ENCODE data around the gene CRNKL1.
A peak's percentile ranks its signal among the peaks of the same experiment; 100 is the strongest.

The CRNKL1 gene

DNA sequence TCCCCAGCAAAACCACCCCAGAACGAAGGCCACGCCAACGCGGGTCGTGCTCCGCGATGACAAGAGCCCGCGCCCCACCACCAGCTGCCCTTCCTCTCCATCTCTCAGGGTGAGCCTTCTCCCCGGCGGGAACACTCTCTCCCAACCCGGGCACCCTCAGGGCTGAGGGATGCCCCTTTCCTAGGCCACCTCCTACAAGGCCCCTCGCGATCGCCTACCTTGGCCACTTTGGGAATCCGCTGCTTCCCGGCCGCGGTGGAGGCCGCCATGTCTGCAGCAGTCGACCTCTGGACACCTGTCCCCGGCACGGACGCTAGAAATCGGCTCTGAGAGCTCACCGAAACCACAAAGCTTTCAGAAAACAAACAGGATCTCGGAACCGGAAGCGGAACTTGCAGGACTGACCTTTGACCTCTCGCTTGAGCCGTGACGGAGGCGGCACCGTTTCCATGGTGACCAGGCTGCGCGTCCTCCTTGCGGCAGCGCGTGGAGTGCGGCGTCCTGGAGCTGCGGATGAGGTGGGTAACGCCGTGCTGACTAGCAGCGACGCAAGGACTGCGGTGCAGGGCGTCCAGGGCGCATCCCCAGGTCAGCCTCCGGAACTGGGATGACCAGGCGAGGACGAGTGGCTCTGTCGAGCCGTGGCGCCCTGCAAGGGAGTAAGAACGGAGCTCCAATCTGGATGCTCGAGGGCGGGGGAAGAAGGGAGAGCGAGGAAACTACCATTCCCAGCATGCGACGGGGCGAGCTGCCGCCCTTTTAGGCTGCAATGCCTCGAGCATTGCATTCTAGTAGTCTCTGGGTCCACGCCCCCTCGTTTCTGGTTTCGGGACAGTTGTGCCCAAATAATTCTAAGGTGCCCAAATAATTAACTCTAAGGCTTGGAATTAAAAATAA is at the start of gene CRNKL1, which contains the start of gene CFAP61:
CRNKL1 (minus strand) TSS at position 393 of the 897 bp plus-strand sequence; CDS start at position 269, 124 bp downstream.
CFAP61 (plus strand) TSS at position 459 of the 897 bp plus-strand sequence. CDS start 4,122 bp downstream, outside the sequence.
- Mint-ChIP-seq H3K4me3 (peak within 1 kb of the TSS; percentile 99), H3K4me1 (ENCODE audit: low read depth) (peaks cover 27% of the 10 kb centered on the region), H3K27ac (peak within 1 kb of the TSS; percentile 98), H3K9me3 (no peaks in the 10 kb centered on the region), H3K27me3 (peaks cover 7% of the 10 kb centered on the region), H3K36me3 (ENCODE audit: low read depth) (peaks cover 47% of the 10 kb centered on the region)
- peak; percentile 98 for DNase-seq

DNA sequence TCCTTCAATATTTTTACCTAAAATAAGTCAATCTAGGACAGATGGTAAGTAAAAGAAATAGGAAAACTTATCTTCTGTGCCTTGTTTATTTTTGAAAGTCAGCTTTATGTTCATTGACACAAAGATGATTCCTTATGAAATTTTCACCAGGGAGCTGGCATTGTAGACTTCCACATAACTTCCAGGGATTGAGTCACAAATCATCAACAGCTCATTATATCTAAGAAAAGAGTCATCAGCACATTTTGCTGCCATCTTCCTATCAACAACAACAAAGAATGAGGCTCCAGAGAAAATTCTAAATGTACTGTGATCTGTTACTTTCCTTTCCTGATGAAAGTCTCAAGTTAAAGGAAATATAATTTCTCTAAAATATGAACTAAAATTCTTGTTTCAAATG is 48.6 kb upstream of the CRNKL1 start:
- H3K4me3 Mint-ChIP-seq = no peak overlapping the region
- H3K27me3 Mint-ChIP-seq = peaks cover 10% of the 10 kb centered on the region
- H3K36me3 Mint-ChIP-seq (ENCODE audit: low read depth) = no peaks in the 10 kb centered on the region
- no peak overlapping the region for H3K27ac Mint-ChIP-seq
- no peaks in the 10 kb centered on the region for H3K4me1 Mint-ChIP-seq (ENCODE audit: low read depth)
- H3K9me3 Mint-ChIP-seq = no peaks in the 10 kb centered on the region
- DNase-seq = no peak

DNA sequence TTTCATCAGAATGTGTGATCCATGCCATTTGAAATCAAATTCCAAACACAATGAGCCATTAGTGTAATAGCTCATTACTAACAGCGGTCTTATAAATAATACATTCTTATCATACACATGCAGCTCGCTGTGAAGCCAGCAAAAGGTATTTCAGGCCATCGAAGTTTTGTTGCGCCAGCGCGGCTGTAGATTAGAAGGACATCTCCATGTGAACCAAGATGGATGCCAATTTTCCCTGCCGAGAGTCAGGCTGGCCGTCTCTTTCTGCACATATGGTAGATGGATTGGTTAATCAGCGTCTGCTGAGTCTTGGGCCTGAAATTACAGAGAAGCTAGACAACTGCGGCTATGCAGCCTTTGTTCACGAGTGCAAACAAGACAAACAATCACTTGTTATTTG is 44.2 kb upstream of the CRNKL1 start:
- H3K4me1 Mint-ChIP-seq (ENCODE audit: low read depth) = no peaks in the 10 kb centered on the region
- H3K9me3 Mint-ChIP-seq = no peaks in the 10 kb centered on the region
- H3K36me3 Mint-ChIP-seq (ENCODE audit: low read depth) = no peaks in the 10 kb centered on the region
- no peak overlapping the region for H3K4me3 Mint-ChIP-seq
- no peak for DNase-seq
- H3K27me3 Mint-ChIP-seq = peaks cover 22% of the 10 kb centered on the region
- H3K27ac Mint-ChIP-seq = no peak overlapping the region

- Mint-ChIP-seq H3K36me3 (ENCODE audit: low read depth) (no peaks in the 10 kb centered on the region), H3K27me3 (peaks cover 22% of the 10 kb centered on the region), H3K4me3 (no peak overlapping the region), H3K9me3 (no peaks in the 10 kb centered on the region), H3K4me1 (ENCODE audit: low read depth) (no peaks in the 10 kb centered on the region), H3K27ac (no peak overlapping the region)
- no peak for DNase-seq
Measured at GRCh38 chr20:20095114-20095872, 43.0 kb upstream of the CRNKL1 start.

GRCh38 chr20:20094410-20094809 is 42.1 kb upstream of the CRNKL1 start:
- H3K4me3 Mint-ChIP-seq = no peak overlapping the region
- DNase-seq = no peak
- H3K9me3 Mint-ChIP-seq = no peaks in the 10 kb centered on the region
- peaks cover 22% of the 10 kb centered on the region for H3K27me3 Mint-ChIP-seq
- no peaks in the 10 kb centered on the region for H3K36me3 Mint-ChIP-seq (ENCODE audit: low read depth)
- H3K4me1 Mint-ChIP-seq (ENCODE audit: low read depth) = no peaks in the 10 kb centered on the region
- no peak overlapping the region for H3K27ac Mint-ChIP-seq

DNA sequence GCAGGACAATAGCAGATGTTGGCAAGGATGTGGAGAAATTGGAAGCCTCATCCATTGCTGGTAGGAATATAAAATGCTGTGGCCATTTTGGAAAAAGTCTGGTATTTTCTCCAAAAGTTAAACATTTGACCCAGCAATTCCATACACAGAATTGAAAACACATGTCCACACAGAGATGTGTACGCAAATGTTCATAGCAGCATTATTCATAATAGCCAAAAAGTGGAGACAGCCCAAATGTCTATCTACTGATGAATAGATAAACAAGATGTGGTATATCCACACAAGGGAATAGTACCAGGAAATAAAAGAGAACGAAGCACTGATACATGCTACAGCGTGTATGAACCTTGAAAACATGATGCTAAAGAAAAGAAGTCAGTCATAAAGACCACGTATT is 40.6 kb upstream of the CRNKL1 start:
- no peak for DNase-seq
- H3K36me3 Mint-ChIP-seq (ENCODE audit: low read depth) = no peaks in the 10 kb centered on the region
- H3K27me3 Mint-ChIP-seq = peaks cover 17% of the 10 kb centered on the region
- H3K9me3 Mint-ChIP-seq = no peaks in the 10 kb centered on the region
- no peak overlapping the region for H3K27ac Mint-ChIP-seq
- H3K4me3 Mint-ChIP-seq = no peak overlapping the region
- H3K4me1 Mint-ChIP-seq (ENCODE audit: low read depth) = no peaks in the 10 kb centered on the region

DNA sequence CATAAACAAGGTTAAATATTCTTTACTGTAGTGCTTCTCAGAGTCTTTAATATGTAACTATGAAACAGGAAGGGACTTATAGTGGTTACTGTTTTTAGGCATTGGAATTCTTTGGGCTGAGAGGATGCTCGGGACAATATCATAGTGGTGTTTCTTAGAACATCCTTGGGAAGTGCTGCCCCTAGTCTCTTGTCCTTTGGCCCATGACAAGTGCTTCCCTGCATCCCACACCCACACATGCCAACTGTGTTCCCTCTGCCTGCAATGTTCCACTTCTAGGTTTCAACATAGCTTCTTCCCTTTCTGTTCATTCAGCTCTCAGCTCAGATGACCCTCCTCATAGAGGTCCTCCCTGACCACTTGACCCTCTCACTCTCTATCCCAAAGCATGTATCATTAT is 37.7 kb upstream of the CRNKL1 start:
- no peak for DNase-seq

GRCh38 chr20:20089018-20089417 is 36.8 kb upstream of the CRNKL1 start:
- Mint-ChIP-seq H3K4me3 (no peak overlapping the region), H3K27me3 (peaks cover 5% of the 10 kb centered on the region), H3K4me1 (ENCODE audit: low read depth) (peaks cover 6% of the 10 kb centered on the region), H3K27ac (no peak overlapping the region), H3K36me3 (ENCODE audit: low read depth) (no peaks in the 10 kb centered on the region), H3K9me3 (no peaks in the 10 kb centered on the region)
- no peak for DNase-seq

More for the DNA sequence above, 37.7 kb upstream of the CRNKL1 start:
- Mint-ChIP-seq H3K27ac (no peak overlapping the region), H3K27me3 (peaks cover 8% of the 10 kb centered on the region), H3K9me3 (no peaks in the 10 kb centered on the region), H3K4me1 (ENCODE audit: low read depth) (no peaks in the 10 kb centered on the region), H3K4me3 (no peak overlapping the region), H3K36me3 (ENCODE audit: low read depth) (no peaks in the 10 kb centered on the region)

GRCh38 chr20:20085812-20086211 is 33.5 kb upstream of the CRNKL1 start:
- Mint-ChIP-seq H3K9me3 (no peaks in the 10 kb centered on the region), H3K36me3 (ENCODE audit: low read depth) (no peaks in the 10 kb centered on the region), H3K27ac (no peak overlapping the region), H3K27me3 (peaks cover 16% of the 10 kb centered on the region), H3K4me1 (ENCODE audit: low read depth) (peaks cover 8% of the 10 kb centered on the region), H3K4me3 (no peak overlapping the region)
- DNase-seq = no peak

DNA sequence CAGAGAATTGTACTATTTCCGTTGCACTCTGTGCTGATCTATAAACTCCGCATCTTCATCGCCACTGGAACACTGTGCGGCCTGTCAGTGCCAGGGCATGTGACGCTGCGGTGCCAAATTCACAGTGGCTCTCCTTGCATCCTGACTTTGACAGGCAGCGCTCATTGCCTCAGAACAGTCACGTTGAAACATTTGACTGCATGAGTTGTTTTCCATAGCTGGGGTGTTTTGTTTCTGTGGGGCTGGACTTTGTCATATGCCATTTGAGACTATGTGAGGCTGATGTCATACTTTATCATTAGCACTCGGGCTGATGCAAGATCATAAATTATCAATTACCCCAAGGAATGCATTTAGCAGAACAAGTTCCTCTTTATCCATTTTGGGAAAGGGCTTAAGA is 32.8 kb upstream of the CRNKL1 start:
- H3K4me1 Mint-ChIP-seq (ENCODE audit: low read depth) = peaks cover 8% of the 10 kb centered on the region
- H3K36me3 Mint-ChIP-seq (ENCODE audit: low read depth) = no peaks in the 10 kb centered on the region
- no peak overlapping the region for H3K4me3 Mint-ChIP-seq
- H3K9me3 Mint-ChIP-seq = no peaks in the 10 kb centered on the region
- H3K27ac Mint-ChIP-seq = no peak overlapping the region
- no peak for DNase-seq
- H3K27me3 Mint-ChIP-seq = peaks cover 19% of the 10 kb centered on the region

DNA sequence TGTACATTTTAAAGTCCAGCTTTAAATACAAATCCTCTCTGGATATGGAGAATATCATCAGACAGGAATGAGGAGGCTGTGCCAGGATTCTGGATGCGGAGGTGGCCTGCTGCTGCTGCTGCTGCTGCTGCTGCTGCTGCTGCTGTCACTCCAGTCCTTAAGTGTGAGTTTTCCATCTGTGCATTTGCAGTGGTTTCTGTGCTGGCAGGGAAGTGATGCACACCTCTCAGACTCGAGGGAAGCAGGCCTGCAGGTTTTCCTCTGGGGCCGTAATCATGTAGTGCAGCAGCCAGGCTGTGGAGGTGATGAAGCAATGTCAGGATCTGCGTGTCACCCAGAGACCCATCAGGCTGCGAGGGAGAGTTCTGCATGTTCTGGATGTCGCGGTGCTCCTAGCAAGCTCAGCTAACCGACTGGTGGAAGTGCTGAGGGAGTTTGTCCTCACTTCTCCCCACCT is 32.1 kb upstream of the CRNKL1 start:
- Mint-ChIP-seq H3K4me1 (ENCODE audit: low read depth) (peaks cover 8% of the 10 kb centered on the region), H3K4me3 (no peak overlapping the region), H3K27ac (no peak overlapping the region), H3K36me3 (ENCODE audit: low read depth) (no peaks in the 10 kb centered on the region), H3K9me3 (no peaks in the 10 kb centered on the region), H3K27me3 (peaks cover 19% of the 10 kb centered on the region)
- no peak for DNase-seq

DNA sequence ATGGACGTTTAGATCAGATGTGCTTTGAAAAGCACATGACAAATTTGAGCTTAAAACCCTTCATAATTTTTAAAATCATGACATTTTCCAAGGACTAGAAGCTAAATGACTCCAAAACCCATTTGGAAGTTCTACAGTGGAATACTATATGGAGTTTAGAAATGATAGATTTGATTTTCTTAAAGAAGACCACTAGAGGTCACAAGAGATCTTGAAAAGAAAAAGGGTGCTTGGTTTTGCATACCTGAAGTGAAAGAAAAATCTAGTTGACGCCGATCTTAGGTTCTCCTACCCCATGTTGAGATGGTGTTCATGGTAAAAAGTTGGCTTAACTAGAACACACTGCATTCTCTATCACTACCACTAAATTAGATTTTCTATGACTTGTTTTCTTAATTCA is 31.5 kb upstream of the CRNKL1 start:
- H3K9me3 Mint-ChIP-seq = no peaks in the 10 kb centered on the region
- H3K4me3 Mint-ChIP-seq = peak overlapping the region; percentile 42
- DNase-seq = no peak
- H3K4me1 Mint-ChIP-seq (ENCODE audit: low read depth) = peaks cover 8% of the 10 kb centered on the region
- no peak overlapping the region for H3K27ac Mint-ChIP-seq
- H3K27me3 Mint-ChIP-seq = peaks cover 23% of the 10 kb centered on the region
- no peaks in the 10 kb centered on the region for H3K36me3 Mint-ChIP-seq (ENCODE audit: low read depth)

DNA sequence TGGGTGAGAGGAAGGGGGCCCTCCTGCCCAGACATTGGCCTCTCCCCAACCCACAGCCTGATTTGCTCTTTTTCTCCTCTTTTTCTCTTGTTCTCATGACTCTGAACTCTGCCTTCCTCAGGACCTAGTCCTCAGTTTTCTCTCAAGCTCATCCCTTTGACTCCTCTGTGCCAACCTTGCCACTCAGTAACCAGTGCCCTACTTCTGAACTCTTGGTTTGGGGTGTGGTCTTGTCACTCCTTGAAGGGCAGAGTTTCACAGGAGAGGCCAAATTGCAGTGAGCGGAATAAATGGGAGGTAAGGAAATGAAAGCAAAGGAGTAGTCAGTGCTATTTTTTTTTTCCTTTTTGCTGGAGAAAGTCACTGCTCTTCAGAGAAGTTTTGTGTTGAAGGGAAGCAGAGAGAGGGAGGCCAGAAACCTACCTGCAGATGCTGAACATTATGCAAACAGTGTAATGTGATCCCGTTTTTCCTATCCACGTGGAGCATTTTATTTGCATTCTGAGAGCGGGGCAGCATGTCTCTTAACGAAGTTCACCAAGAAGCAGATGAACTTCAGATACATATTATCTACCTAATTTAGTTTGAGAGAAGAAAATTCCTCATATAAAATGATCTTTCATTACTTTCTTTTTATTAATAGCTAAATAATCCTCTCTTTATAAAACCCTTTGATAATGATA is 27.0 kb upstream of the CRNKL1 start:
- Mint-ChIP-seq H3K36me3 (ENCODE audit: low read depth) (no peaks in the 10 kb centered on the region), H3K4me3 (no peak overlapping the region), H3K9me3 (no peaks in the 10 kb centered on the region), H3K27ac (no peak overlapping the region), H3K27me3 (peaks cover 22% of the 10 kb centered on the region), H3K4me1 (ENCODE audit: low read depth) (peaks cover 4% of the 10 kb centered on the region)
- DNase-seq = no peak

DNA sequence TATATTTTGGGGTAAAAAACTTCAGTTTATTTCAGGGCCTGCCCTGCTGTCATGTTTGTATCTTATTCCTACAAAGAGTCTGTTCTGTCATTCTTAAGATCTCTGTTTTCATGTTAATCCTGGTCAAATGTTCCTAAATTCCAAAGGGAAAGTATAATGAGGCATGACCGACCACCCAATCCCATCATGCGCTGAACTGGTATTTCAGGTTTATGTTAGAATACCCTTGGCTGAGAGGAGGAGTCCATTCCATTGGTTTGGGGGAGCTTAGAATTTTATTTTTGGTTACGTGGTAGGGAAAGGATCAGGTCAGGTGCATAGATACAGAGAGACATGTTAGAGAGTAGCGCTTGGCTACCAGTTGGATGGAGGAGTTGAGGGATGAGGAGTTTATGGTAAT is 25.8 kb upstream of the CRNKL1 start:
- Mint-ChIP-seq H3K27me3 (peaks cover 25% of the 10 kb centered on the region), H3K36me3 (ENCODE audit: low read depth) (no peaks in the 10 kb centered on the region), H3K9me3 (no peaks in the 10 kb centered on the region), H3K27ac (no peak overlapping the region), H3K4me1 (ENCODE audit: low read depth) (no peaks in the 10 kb centered on the region), H3K4me3 (no peak overlapping the region)
- DNase-seq = no peak

Data from activated T-cell treated with anti-CD3 and anti-CD28 coated beads, Interleukin-2, amount 50 U/mL, for 24 hours (primary cell).